GM18909 (cell line): ENCODE measurements around the gene B3GALT6.

Experiments
- ATAC-seq: cut with Tn5 transposase; IDR thresholded peaks from one replicate; pipeline ENCODE4 v1.9.1; 2021; ENCODE audit warnings: mild to moderate bottlenecking; ENCODE audit not compliant: unreplicated experiment, poor library complexity

Gene B3GALT6

GRCh38 chr1:1280782-1281481 is 48.9 kb downstream of the B3GALT6 start:
- ATAC-seq: no peak

DNA sequence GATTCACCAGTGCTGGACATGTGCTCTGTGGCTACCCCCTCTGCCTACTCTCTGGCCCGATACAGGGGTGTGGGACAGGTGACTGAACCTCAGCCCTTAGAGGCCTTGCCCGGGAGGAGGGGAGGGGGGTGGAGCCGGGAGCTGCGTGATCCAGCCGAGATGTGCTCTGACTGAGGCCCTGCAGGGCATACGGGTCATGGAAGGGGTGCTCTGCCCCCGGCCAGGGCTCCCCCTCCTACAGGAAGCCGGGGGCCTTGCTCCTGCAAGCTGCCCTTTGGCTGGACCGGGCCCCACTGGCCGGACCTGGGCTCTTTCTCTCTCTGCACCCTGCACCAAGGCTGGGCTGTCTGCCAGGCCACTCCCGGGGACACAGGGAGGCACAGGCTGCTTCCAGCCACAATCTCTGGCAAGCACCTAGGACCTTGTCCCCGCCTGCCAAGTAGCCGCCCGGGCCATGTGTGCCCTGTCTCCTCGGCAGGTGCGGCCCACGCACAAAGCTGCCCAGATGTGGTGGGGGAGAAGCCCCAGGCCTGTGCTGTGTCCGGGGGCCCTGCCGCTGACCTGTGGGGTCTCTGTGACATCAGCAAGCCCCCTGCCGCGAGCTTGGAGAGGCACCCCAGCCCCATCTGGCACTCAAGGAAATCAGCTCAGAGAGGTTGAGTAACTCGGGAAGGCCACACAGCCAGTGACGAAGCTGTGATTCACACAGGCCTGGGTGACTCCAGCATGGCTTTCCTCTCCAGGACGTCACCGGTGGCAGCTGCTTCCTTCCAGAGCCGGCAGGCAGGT is 49.7 kb downstream of the B3GALT6 start:
- ATAC-seq: no peak

- ATAC-seq: no peak
Measured at GRCh38 chr1:1282998-1283397, 51.0 kb downstream of the B3GALT6 start.

GRCh38 chr1:1283821-1284220 is 51.8 kb downstream of the B3GALT6 start:
- no peak for ATAC-seq
